ENCODE results near the gene PPP1R13B. TPM values are rescaled to one million over a fixed set of nuclear protein-coding genes. Genes with fewer than 3 reads are reported as not detected.
"Not testable (repeated sequence)": the region's sequence is repeated elsewhere in the genome, so short reads cannot be mapped to it uniquely, and the experiment has no call there.

PPP1R13B gene
- total RNA-seq, 1 donor from 2014 or later, result 16.2 TPM

- Mint-ChIP-seq H3K4me3 (no peak overlapping the region), H3K27ac (no peak overlapping the region), H3K27me3 (no peaks in the 10 kb centered on the region), H3K9me3 (no peaks in the 10 kb centered on the region), H3K36me3 (ENCODE audit: low read depth) (no peaks in the 10 kb centered on the region), H3K4me1 (peaks cover 21% of the 10 kb centered on the region)
- POLR2A ChIA-PET, result no interaction called here
- intact Hi-C loops (cut with micrococcal nuclease), result no loop called here
- ATAC-seq (ENCODE audit: low read depth) (no peak), DNase-seq (no peak)
- CTCF ChIA-PET, result no interaction called here
- TF ChIP-seq CTCF (IDR thresholded peaks at IDR 0.05), result no peak
Measured at GRCh38 chr14:103802356-103802755, 45.0 kb downstream of the PPP1R13B start.

- Mint-ChIP-seq H3K27me3 (no peaks in the 10 kb centered on the region), H3K4me3 (no peak overlapping the region), H3K9me3 (no peaks in the 10 kb centered on the region), H3K4me1 (peaks cover 14% of the 10 kb centered on the region), H3K27ac (no peak overlapping the region), H3K36me3 (ENCODE audit: low read depth) (peaks cover 5% of the 10 kb centered on the region)
- ATAC-seq (ENCODE audit: low read depth) (no peak), DNase-seq (no peak)
- intact Hi-C loops (cut with micrococcal nuclease), result no loop called here
- ChIA-PET POLR2A (no interaction called here), CTCF (no interaction called here)
- no peak for TF ChIP-seq CTCF (IDR thresholded peaks at IDR 0.05)
Measured at GRCh38 chr14:103801459-103801858, 45.9 kb downstream of the PPP1R13B start.

- H3K4me1 Mint-ChIP-seq; intact Hi-C loops (cut with micrococcal nuclease); DNase-seq; H3K27me3 Mint-ChIP-seq; CTCF ChIA-PET; ATAC-seq (ENCODE audit: low read depth); H3K9me3 Mint-ChIP-seq; H3K27ac Mint-ChIP-seq; POLR2A ChIA-PET; H3K4me3 Mint-ChIP-seq: not testable (repeated sequence)
- H3K36me3 Mint-ChIP-seq (ENCODE audit: low read depth), result peaks cover 30% of the 10 kb centered on the region
Measured at GRCh38 chr14:103793192-103793591, 54.2 kb downstream of the PPP1R13B start.

- DNase-seq, result no peak
- peaks cover 10% of the 10 kb centered on the region for H3K36me3 Mint-ChIP-seq (ENCODE audit: low read depth)
- TF ChIP-seq CTCF (IDR thresholded peaks at IDR 0.05), result no peak
- POLR2A ChIA-PET, result no interaction called here
- CTCF ChIA-PET, result no interaction called here
- H3K27me3 Mint-ChIP-seq, result no peaks in the 10 kb centered on the region
- H3K27ac Mint-ChIP-seq, result no peak overlapping the region
- intact Hi-C loops (cut with micrococcal nuclease), result no loop called here
- H3K9me3 Mint-ChIP-seq, result no peaks in the 10 kb centered on the region
- no peaks in the 10 kb centered on the region for H3K4me1 Mint-ChIP-seq
- ATAC-seq (ENCODE audit: low read depth), result no peak
- H3K4me3 Mint-ChIP-seq, result no peak overlapping the region
Measured at GRCh38 chr14:103788086-103788485, 59.3 kb downstream of the PPP1R13B start.

- ChIA-PET CTCF (no interaction called here), POLR2A (no interaction called here)
- H3K27me3 Mint-ChIP-seq, result no peaks in the 10 kb centered on the region
- H3K4me3 Mint-ChIP-seq, result no peak overlapping the region
- no peak overlapping the region for H3K27ac Mint-ChIP-seq
- no peaks in the 10 kb centered on the region for H3K4me1 Mint-ChIP-seq
- H3K9me3 Mint-ChIP-seq, result no peaks in the 10 kb centered on the region
- ATAC-seq (ENCODE audit: low read depth) (no peak), DNase-seq (no peak)
- no peak for TF ChIP-seq CTCF (IDR thresholded peaks at IDR 0.05)
- intact Hi-C loops (cut with micrococcal nuclease), result no loop called here
- peaks cover 11% of the 10 kb centered on the region for H3K36me3 Mint-ChIP-seq (ENCODE audit: low read depth)
Measured at GRCh38 chr14:103782376-103782775, 65.0 kb downstream of the PPP1R13B start.

GRCh38 chr14:103776319-103776718 is 71.1 kb downstream of the PPP1R13B start:
- H3K27ac Mint-ChIP-seq; CTCF ChIA-PET; POLR2A ChIA-PET; H3K27me3 Mint-ChIP-seq; intact Hi-C loops (cut with micrococcal nuclease); DNase-seq; H3K4me1 Mint-ChIP-seq; H3K4me3 Mint-ChIP-seq; ATAC-seq (ENCODE audit: low read depth); H3K9me3 Mint-ChIP-seq: not testable (repeated sequence)
- peaks cover 32% of the 10 kb centered on the region for H3K36me3 Mint-ChIP-seq (ENCODE audit: low read depth)

Measured in activated B cell treated with CpG ODN at 0.5 μM for 24 hours (primary cell).